GM18505 (cell line): ENCODE results near the gene TOM1.
A peak's percentile ranks its signal among the peaks of the same experiment; 100 is the strongest.

ENCODE experiments used
- ATAC-seq: cut with Tn5 transposase; IDR thresholded peaks from one replicate; pipeline ENCODE4 v1.9.1; 2021; ENCODE audit not compliant: unreplicated experiment
- POLR2A ChIP-seq: IDR thresholded peaks from 4 replicates; pipeline ENCODE4 v1.6.1; 2011; ENCODE audit warnings: borderline replicate concordance; ENCODE audit not compliant: insufficient read depth, insufficient read length; ENCODE audit errors: extremely low read depth

The TOM1 gene

GRCh38 chr22:35288116-35288515 is 11.6 kb upstream of the TOM1 start:
- no peak for TF ChIP-seq POLR2A

GRCh38 chr22:35292786-35293185 is 6.9 kb upstream of the TOM1 start:
- ATAC-seq: no peak
- no peak for TF ChIP-seq POLR2A

More at GRCh38 chr22:35288116-35288515, 11.6 kb upstream of the TOM1 start:
- ATAC-seq: no peak

- ATAC-seq: no peak
- no peak for TF ChIP-seq POLR2A
Observed at GRCh38 chr22:35296051-35296450, 3.6 kb upstream of the TOM1 start.

GRCh38 chr22:35299217-35299672 is 449 bp upstream of the TOM1 start:
- TF ChIP-seq POLR2A: no peak
- peak; percentile 15 for ATAC-seq

- no peak for ATAC-seq
- no peak for TF ChIP-seq POLR2A
Observed at GRCh38 chr22:35301372-35301874, 1.7 kb downstream of the TOM1 start.

- TF ChIP-seq POLR2A: no peak
- no peak for ATAC-seq
Observed at GRCh38 chr22:35303029-35303624, 3.4 kb downstream of the TOM1 start.

GRCh38 chr22:35305525-35306070 is 5.9 kb downstream of the TOM1 start:
- TF ChIP-seq POLR2A: no peak
- no peak for ATAC-seq

- ATAC-seq: no peak
Observed at GRCh38 chr22:35306350-35306967, 6.8 kb downstream of the TOM1 start.

GRCh38 chr22:35307372-35307771 is 7.7 kb downstream of the TOM1 start:
- TF ChIP-seq POLR2A: no peak
- ATAC-seq: no peak

More at GRCh38 chr22:35306350-35306967, 6.8 kb downstream of the TOM1 start:
- TF ChIP-seq POLR2A: no peak

- no peak for ATAC-seq
Observed at GRCh38 chr22:35307892-35308291, 8.2 kb downstream of the TOM1 start.

GRCh38 chr22:35308480-35309021 is 8.9 kb downstream of the TOM1 start:
- no peak for TF ChIP-seq POLR2A
- ATAC-seq: peak; percentile 43

More at GRCh38 chr22:35307892-35308291, 8.2 kb downstream of the TOM1 start:
- TF ChIP-seq POLR2A: no peak

- TF ChIP-seq POLR2A: no peak
- no peak for ATAC-seq
Observed at GRCh38 chr22:35310556-35311550, 11.2 kb downstream of the TOM1 start.
